ENCODE results near the gene TGM2.

The TGM2 gene

DNA sequence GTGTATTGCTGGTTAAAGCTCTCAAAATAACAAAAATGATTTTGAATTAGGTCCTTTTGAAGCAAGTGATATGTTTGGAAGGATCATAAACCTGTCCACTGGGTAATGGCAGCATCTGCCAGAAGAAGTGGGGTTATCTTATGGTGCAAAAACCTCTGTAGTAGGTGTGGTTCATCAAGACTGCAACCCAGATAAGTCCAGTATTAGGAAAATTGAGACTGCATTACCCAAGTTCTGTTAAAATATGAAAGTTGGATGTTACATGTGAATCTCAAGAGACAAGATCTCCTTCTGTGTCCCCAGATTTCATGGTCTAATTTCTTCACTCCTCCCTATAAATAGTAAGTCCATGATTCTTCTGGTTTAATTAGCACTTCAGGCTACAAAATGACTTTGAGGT, 72.2 kb downstream of the TGM2 start:
- DNase-seq (ENCODE audit: low spot score): peak; percentile 46

DNA sequence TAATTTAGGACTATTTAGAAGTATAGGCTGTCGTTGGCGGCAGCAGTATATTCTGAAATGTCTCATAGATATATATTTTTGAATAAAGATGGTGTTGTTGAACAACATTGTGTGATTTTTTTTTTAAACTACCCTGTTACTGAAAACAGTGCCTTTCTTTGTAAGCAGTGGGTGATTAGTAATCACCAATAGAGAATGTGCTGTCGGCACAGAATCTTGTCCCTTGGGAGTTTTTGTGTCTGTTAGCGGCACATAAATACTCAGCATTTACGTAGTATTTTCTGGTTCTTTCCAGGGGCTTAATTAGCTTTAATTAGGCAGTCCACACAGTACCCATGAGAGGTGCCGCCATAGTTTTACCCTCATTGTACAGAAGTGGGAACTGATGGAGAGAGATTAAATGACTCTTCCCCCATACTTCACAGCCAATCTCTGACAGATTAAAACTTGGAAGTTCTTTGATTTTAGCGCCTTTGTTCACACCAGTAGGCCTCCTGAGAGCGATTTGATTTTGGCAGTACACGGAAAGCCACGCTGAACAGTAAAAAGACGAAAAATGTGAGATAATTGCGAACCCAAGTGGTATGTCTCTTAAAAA, 72.7 kb downstream of the TGM2 start:
- DNase-seq (ENCODE audit: low spot score): no peak

DNA sequence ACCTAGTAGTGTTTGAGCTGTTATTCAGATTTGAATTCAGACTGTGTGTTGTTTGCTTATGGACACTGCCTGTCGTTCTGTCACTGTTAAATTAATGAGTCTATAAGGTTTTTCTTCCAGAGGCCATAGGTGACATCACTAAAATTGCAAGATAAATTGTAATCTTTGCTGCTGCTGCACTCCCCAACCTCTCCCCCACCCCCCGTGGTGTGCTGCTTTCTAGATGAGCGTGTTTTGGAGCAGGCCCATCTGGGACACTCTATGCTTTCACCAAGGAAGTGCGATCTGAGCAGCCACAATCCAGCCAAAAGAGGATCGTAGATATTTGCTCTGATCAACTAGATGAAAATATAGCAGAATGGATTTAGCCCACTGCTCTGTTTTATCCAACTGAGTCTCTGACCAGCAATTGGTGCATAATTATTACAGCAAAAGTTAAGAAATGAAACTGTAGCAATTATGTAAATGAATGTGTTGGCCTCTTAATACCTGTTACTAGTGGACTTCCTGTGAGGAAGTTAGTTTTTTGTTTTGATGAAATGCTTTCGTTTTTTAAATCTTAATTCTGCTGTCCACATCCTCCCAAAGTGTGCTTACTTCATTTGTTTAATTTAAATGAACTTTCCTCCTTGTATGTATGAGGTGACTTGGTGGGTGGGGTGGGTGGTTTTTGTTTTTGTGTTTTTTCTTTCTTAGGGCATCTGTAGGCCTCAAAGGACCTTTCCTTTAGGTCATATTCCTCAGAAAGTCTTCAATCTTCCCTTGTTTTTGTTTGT, 73.4 kb downstream of the TGM2 start:
- no peak for DNase-seq (ENCODE audit: low spot score)

DNA sequence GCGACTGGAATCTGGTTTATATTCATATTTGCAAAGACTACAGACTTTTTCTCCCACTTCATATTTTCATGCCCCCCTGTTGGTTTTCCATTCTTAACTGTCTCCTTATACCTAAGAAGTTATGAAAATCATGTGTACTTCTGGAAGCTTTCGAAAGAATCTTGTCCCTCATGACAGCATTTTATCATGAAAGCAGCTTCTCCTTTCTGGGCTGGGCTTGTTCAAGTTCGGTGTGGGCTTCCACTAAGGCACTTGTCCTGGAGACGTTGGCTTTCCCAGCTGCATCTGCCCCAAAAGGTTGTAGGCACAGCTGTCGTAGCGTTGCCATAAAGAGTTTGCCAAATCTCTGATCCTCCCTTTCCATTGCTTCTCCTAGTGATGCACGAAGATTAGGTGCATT, 75.0 kb downstream of the TGM2 start:
- DNase-seq (ENCODE audit: low spot score): no peak

DNA sequence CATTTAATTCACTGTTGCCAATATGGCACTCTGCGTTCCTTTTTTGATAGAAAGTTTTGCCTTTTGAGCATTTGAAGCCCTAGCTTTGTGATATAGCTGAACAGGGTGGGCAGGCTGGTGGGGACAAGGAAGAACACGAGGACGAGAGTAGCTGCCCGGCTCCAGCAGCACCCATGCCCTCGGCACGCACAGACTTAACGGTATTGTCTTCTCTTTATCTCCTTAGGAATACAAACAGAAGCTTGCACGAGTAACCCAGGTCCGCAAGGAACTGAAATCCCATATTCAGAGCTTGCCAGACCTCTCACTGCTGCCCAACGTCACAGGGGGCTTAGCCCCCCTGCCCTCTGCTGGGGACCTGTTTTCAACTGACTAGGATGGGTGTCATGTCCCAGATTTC, 75.6 kb downstream of the TGM2 start:
- no peak for DNase-seq (ENCODE audit: low spot score)

DNA sequence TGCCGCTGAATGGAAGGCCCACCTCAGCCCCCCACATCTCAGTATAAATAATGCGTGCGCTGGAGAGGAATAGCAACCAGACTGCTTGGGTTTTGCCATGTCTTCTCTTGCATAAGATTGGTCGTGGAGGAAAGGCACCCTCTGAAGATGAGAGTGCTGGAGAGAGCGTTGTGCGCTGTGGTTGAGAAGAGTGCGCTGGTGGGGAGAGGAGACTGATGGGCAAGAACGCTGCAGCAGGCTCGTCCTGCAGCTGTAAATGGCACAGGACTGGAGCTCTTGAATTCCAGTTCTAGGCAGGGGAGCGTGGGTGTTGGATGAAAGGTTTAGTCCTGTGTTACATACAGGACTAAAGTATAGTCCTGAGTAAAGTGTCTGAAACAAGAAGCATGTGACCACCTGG, 80.0 kb downstream of the TGM2 start:
- no peak for DNase-seq (ENCODE audit: low spot score)

DNA sequence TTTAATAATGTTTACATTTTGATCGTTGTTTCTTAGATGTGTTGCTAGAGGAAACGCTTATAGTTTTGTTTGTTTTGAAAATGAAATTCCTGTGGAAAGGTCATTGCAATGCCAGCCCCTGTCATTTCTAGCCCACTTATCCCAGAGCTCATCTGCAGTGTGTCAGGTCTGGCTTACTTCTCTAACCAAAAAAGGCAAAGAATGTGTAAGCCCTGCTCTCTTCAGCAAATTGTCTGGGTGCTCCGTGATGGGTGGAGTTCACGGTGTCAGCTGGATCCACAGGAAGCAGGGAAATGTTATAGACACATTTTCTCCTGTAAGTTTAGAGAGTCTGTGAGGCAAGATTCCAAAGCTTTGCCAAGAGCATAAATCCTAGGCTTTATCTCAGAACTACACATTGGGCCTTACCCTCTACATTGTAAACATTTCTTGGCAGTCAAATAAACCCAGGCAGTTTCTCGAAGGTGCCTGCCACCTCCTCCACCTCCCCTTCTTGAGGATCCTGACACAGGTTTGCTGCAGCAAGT, 80.6 kb downstream of the TGM2 start:
- DNase-seq (ENCODE audit: low spot score): peak; percentile 9

DNA sequence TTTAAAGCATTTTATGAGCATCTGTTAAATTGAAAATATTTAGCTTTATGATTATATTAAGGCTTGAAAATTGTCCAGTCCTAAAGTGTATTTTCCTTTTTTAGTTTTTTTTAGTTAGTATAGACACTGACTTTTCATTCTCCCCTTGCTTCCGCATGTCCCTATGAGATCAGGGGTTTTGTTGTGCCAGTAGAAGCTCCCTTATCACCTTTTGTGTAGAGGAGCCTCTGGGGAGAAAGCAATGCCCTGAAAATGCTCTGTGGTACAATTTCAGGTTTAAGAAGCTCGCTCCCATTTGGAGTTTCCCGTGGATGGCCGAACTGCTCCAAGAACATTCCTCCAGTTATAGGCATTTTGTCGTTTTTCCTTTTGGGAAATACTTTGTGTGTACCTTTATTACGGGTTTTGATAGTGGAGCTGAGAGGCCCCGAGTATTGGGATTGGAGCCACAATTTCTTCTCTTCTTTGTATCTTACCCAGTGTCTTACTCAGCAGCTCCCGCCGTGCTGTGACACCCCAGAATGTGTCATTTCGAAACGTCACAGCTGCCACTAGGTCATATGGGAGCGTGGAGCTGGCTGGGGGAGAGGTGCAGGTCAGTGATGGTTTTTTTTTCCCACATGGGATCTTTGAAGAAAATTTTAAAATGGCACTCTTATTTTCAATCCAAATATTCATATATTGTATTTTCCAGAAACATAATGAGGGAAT, 81.6 kb downstream of the TGM2 start:
- DNase-seq (ENCODE audit: low spot score): no peak

DNA sequence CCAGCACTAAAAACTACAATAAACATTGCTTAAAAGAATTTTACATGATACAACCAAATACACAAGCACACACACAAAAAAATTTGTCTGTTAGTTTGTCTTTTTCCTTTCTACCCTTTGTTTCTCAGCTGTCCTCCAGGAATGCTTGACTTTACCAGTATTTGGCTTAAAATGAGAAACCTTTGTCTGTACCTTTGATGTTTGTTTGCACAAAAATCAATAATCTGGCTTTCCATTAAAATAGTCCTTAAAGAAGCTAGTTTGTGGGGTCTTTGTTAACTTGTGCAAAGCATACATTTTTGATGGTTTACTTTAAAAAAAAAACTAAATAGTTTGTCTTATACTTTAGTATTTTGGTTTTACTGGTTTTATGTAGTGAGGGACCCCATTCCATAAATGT, 82.2 kb downstream of the TGM2 start:
- no peak for DNase-seq (ENCODE audit: low spot score)

DNA sequence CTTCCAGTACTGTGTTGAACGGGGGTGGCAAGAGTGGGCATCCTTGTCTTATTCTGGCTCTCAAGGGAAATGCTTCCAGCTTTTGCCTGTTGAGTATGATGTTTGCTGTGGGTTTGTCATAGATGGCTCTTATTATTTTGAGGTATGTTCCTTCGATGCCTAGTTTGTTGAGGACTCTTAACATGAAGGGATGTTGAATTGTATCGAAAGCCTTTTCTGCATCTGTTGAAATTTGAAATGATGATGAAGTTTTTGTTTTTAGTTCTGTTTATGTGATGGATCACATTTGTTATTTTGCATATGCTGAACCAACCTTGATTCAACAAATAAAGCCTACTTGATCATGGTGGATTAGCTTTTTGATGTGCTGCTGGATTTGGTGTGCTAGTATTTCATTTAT, 83.5 kb downstream of the TGM2 start:
- no peak for DNase-seq (ENCODE audit: low spot score)

DNA sequence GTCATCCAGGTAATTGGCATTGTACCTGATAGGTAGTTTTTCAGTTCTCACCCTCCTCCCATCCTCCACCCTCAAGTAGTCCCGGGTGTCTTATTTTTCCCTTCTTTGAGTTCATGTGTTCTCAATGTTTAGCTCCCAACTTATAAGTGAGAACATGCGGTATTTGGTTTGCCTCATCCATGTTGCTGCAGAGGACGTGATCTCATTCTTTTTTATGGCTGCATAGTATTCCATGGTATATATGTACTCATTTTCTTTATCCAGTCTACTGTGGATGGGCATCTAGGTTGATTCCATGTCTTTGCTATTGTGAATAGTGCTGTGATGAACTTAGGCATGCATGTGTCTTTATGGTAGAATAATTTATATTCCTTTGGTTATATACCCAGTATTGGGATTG, 85.7 kb downstream of the TGM2 start:
- no peak for DNase-seq (ENCODE audit: low spot score)

DNA sequence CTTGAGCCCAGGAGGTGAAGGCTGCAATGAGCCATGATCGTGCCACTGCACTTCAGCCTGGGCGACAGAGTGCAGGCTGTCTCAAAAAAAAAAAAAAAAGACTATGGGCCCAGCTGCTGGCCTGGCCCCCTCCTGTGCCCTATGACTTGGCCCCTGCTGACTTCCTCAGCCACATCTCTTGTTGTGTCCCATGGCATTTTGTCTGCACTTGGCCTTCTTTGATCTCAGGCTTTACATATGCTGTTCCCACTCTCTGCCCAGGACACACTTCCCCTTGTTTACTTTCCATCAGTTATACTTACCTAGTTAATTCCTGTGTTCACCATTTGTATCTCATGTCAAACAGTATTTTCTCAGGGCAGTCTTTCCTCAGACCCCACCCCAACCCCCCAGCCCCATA, 87.0 kb downstream of the TGM2 start:
- DNase-seq (ENCODE audit: low spot score): no peak

Data from hematopoietic multipotent progenitor cell treated with erythropoietin and hydrocortisone succinate and interleukin-3 and kit ligand, for 15 days (in vitro differentiated cells).